Dermis lymphatic vessel endothelial cell (primary cell): ENCODE results near the gene LBHD1. TPM values are rescaled to one million over a fixed set of nuclear protein-coding genes. Genes with fewer than 3 reads are reported as not detected.

ENCODE experiments used
- total RNA-seq: library from RNA; depleted of rRNA; stranded (reverse); fragments of >200 nt; gene quantifications from 2 replicates; pipeline ENCODE4 v1.2.1, GENCODE V29; 2014

Gene LBHD1
- total RNA-seq: 1.8 and 1.9 TPM in 2 replicates

GRCh38 chr11:62671608-62672389 is at the start of gene LBHD1, which contains the start of gene UQCC3:
LBHD1 (minus strand) TSS chr11:62672267; CDS start chr11:62670031, 2,236 bp downstream.
UQCC3 (plus strand) TSS chr11:62671673; CDS start chr11:62671746, 73 bp downstream.

GRCh38 chr11:62707277-62707861 is 35.3 kb upstream of the LBHD1 start, which contains the start of the genes BSCL2 and GNG3:
BSCL2 (minus strand) TSS chr11:62707424; CDS start chr11:62707195, 229 bp downstream.
GNG3 (plus strand) TSS chr11:62707676; CDS start chr11:62708296, 620 bp downstream.

GRCh38 chr11:62689421-62690183 is 17.5 kb upstream of the LBHD1 start, which contains the start of gene LRRN4CL:
LRRN4CL (minus strand) TSS chr11:62689530; CDS start chr11:62688508, 1,022 bp downstream.

GRCh38 chr11:62678770-62679696 is 7.0 kb upstream of the LBHD1 start, which contains the start of gene UBXN1:
UBXN1 (minus strand) TSS chr11:62679073; CDS start chr11:62678923, 150 bp downstream.

GRCh38 chr11:62665075-62665598 is 6.9 kb downstream of the LBHD1 start, which contains the start of the genes C11orf98 and CSKMT:
C11orf98 (minus strand) TSS chr11:62665210; CDS start chr11:62665169, 41 bp downstream.
CSKMT (plus strand) TSS chr11:62665312; CDS start chr11:62665880, 568 bp downstream.

GRCh38 chr11:62645946-62646824 is 25.9 kb downstream of the LBHD1 start, which contains the start of gene GANAB:
GANAB (minus strand) TSS chr11:62646613; CDS start chr11:62646599, 14 bp downstream.

GRCh38 chr11:62621567-62622470 is 50.2 kb downstream of the LBHD1 start, which contains the start of gene B3GAT3:
B3GAT3 (minus strand) TSS chr11:62621986; CDS start chr11:62621947, 39 bp downstream.

Other genes with a start within 250 kb of the LBHD1 start
- gene AHNAK, start 125.5 kb downstream of the LBHD1 start, total RNA-seq: 312 and 461 TPM in 2 replicates
- 1,528 and 1,531 TPM in 2 replicates for gene EEF1G, start 98.4 kb downstream of the LBHD1 start, total RNA-seq
- 11.7 and 13.0 TPM in 2 replicates for gene TUT1, start 80.7 kb downstream of the LBHD1 start, total RNA-seq
- 170 and 194 TPM in 2 replicates for gene MTA2, start 70.4 kb downstream of the LBHD1 start, total RNA-seq
- 25.7 and 41.2 TPM in 2 replicates for gene EML3, start 59.5 kb downstream of the LBHD1 start, total RNA-seq
- gene ROM1, start 59.0 kb downstream of the LBHD1 start, total RNA-seq: 2.5 and 4.2 TPM in 2 replicates
- gene B3GAT3, start 50.3 kb downstream of the LBHD1 start, total RNA-seq: 13.5 and 15.9 TPM in 2 replicates
- gene GANAB, start 25.7 kb downstream of the LBHD1 start, total RNA-seq: 212 and 258 TPM in 2 replicates
- gene INTS5, start 19.0 kb downstream of the LBHD1 start, total RNA-seq: 14.2 and 19.4 TPM in 2 replicates
- 27.8 and 28.0 TPM in 2 replicates for gene C11orf98, start 7.1 kb downstream of the LBHD1 start, total RNA-seq
- 6.0 and 6.5 TPM in 2 replicates for gene CSKMT, start 7.0 kb downstream of the LBHD1 start, total RNA-seq
- gene UQCC3, start 594 bp downstream of the LBHD1 start, total RNA-seq: 7.7 and 8.7 TPM in 2 replicates
- gene UBXN1, start 6.8 kb upstream of the LBHD1 start, total RNA-seq: 138 and 227 TPM in 2 replicates
- gene LRRN4CL, start 17.3 kb upstream of the LBHD1 start, total RNA-seq: 0.43 and 0.60 TPM in 2 replicates
- 21.1 and 24.7 TPM in 2 replicates for gene BSCL2, start 35.2 kb upstream of the LBHD1 start, total RNA-seq
- gene GNG3, start 35.4 kb upstream of the LBHD1 start, total RNA-seq: not detected in 2 replicates
- 8.8 and 9.6 TPM in 2 replicates for gene HNRNPUL2, start 55.2 kb upstream of the LBHD1 start, total RNA-seq
- 25.8 and 27.8 TPM in 2 replicates for gene TTC9C, start 56.2 kb upstream of the LBHD1 start, total RNA-seq
- gene ZBTB3, start 81.9 kb upstream of the LBHD1 start, total RNA-seq: 11.8 and 12.0 TPM in 2 replicates
- gene POLR2G, start 89.3 kb upstream of the LBHD1 start, total RNA-seq: 71.1 and 73.1 TPM in 2 replicates
- gene TAF6L, start 99.1 kb upstream of the LBHD1 start, total RNA-seq: 27.8 and 34.7 TPM in 2 replicates
- 21.8 and 30.8 TPM in 2 replicates for gene TMEM179B, start 115.1 kb upstream of the LBHD1 start, total RNA-seq
- gene TMEM223, start 119.7 kb upstream of the LBHD1 start, total RNA-seq: 9.6 and 11.8 TPM in 2 replicates
- gene NXF1, start 133.2 kb upstream of the LBHD1 start, total RNA-seq: 15.1 and 15.6 TPM in 2 replicates
- 41.9 and 42.4 TPM in 2 replicates for gene STX5, start 159.8 kb upstream of the LBHD1 start, total RNA-seq
- not detected in 2 replicates for gene TEX54, start 160.6 kb upstream of the LBHD1 start, total RNA-seq
- 93.5 and 192 TPM in 2 replicates for gene WDR74, start 167.3 kb upstream of the LBHD1 start, total RNA-seq
- 43.7 and 49.4 TPM in 2 replicates for gene SLC3A2, start 208.6 kb upstream of the LBHD1 start, total RNA-seq
- not detected in 2 replicates for gene CHRM1, start 249.1 kb upstream of the LBHD1 start, total RNA-seq